HG02763 (cell line): ENCODE data around the gene COQ8B.
"Not testable (repeated sequence)": the region's sequence is repeated elsewhere in the genome, so short reads cannot be mapped to it uniquely, and the experiment has no call there.

ENCODE experiments used
- ATAC-seq: cut with Tn5 transposase; IDR thresholded peaks from one replicate; pipeline ENCODE4 v1.9.1; 2021; ENCODE audit warnings: mild to moderate bottlenecking, moderate library complexity; ENCODE audit not compliant: unreplicated experiment

The COQ8B gene

GRCh38 chr19:40742886-40743285 lies 26.2 kb upstream of the COQ8B start:
- no peak for ATAC-seq

DNA sequence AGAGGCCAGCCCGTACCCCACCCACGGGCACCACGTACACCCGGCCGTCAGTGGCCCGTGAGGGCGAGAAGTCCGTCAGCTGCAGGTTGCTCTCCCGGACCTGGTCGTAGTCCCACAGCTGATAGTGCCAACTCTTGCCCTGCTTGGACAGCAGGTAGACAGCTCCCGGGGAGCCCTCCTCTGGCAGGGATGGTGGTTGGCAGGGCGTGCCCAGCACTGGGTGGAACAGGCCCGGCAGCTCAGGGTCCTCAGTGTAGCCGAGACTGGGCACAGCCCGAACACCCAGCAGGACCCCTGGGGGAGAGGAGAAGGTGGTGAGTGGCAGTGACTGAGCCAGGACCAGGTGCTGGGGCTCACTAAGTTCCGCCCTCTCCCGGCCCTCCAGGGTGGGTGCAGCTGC lies 25.8 kb upstream of the COQ8B start:
- ATAC-seq = no peak

GRCh38 chr19:40741527-40742390 lies 25.1 kb upstream of the COQ8B start:
- ATAC-seq = no peak

DNA sequence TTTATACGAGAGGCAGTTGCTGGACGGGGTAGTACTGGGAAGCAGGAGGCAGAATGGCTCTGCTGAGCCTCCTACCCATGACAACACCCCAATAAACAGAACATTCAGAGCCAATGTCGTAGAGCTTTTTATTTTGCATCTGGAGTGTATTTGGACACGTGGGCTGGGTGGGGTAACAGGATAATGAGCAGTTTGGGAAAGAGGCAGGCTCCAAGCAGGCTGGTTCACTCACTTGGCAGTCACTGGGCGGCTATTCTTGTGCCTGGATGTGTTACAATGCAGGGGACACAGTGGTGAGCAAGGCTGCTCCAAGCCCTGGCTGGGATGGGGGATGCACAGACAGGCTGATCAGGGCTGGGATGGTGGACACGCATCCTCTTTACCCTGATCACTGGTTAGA lies 24.1 kb upstream of the COQ8B start:
- no peak for ATAC-seq

DNA sequence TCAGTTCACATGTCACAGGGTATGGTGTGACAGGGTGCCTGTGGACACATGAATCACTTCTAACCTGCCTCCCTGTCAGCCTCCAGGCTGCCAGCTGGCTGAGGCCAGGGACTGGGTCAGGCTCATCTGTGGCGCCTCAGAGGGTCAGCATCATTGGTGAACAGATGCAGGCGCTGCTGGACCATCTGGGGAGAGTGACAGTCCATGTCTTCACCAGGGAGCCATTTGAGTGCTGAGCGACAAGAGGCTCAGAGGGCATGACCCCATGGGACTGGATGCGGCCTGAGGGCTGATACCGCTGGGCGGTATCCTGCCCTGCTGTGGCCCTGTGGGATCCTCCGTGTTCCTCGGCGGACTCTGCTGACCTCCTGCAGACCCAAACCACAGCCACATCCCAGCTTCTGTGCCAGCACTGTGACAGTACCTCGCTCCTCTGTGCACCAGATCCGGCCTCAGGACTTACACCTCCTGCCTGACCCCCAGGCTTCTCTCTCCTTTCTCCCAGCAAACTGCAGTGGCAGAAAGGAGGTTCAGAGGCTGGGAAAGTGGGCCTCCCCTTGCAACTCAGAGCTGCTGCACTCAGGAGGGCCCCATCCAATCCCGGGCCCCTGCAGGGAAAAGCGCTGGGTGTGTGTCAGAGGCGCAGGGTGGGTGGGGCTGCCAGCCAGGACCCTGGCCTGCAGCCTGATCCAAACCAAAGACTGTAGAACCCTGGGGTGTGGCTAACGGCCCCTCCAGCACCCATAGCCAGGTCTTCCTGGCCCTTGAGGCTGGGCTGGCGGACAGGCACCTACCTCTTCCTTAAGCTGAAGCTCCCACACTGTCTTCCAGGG lies 23.4 kb upstream of the COQ8B start:
- ATAC-seq = no peak

DNA sequence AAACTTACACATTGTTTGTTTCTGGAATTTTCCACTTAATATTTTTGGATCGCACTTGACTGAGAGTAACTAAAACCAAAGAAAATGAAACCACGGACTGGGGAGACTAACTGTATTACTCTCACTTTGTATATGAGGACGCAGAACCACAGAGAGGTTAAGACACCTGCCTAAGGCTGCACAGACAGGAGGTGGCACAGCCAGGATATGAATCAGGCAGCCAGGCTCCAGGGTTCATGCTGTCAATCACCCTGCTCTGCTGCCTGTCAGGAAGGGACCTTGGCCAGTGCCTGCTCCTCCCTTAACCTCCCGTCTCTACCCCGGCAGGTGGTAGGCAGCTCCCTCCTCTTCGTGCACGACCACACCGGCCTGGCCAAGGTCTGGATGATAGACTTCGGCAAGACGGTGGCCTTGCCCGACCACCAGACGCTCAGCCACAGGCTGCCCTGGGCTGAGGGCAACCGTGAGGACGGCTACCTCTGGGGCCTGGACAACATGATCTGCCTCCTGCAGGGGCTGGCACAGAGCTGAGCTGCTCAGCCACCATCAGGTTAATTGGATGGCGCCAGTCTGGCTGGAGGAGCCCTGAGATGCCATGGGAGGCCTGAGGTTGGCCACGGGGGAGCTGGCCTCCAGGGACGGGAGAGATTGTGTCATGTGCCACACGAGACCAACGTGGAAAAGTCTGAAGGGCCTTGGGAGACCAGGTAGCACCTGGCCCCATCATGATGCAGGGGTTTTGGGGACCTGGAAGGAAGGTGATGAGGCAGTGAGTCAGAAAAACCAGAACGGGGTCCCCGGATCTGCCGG lies 22.5 kb upstream of the COQ8B start:
- ATAC-seq = no peak

GRCh38 chr19:40737102-40737644 lies 20.5 kb upstream of the COQ8B start:
- no peak for ATAC-seq

DNA sequence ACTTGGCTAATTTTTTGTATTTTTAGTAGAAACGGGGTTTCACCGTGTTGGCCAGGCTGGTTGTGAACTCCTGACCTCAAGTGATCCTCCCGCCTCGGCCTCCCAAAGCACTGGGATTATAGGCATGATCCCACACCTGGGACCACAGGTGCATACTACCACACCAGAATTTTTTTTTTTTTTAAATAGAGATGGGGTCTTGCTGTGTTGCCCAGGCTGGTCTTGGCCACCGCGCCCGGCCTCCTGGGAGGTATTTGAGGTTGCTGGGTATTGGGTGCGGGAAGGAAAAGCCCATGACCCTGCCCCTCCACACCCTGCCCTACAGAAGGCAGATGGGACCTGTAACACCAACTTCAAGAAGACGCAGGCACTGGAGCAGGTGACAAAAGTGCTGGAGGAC lies 20.0 kb upstream of the COQ8B start:
- no peak for ATAC-seq

- no peak for ATAC-seq
These were observed 18.5 kb upstream of the COQ8B start for GRCh38 chr19:40735013-40735771.

DNA sequence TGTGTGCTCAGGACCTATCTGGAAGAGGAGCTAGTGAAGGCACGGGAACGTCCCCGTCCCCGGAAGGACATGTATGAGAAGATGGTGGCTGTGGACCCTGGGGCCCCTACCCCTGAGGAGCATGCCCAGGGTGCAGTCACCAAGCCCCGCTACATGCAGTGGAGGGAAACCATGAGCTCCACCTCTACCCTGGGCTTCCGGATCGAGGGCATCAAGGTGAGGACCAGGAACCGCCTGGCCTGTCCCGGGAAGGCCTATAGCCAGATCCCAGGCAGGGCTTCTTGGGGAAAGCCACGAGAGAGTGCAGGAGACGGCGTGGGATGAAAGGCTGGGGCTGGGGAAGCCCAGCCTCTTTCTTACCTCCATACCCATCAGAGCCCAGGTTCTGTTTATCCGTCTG lies 16.5 kb upstream of the COQ8B start:
- ATAC-seq = no peak

DNA sequence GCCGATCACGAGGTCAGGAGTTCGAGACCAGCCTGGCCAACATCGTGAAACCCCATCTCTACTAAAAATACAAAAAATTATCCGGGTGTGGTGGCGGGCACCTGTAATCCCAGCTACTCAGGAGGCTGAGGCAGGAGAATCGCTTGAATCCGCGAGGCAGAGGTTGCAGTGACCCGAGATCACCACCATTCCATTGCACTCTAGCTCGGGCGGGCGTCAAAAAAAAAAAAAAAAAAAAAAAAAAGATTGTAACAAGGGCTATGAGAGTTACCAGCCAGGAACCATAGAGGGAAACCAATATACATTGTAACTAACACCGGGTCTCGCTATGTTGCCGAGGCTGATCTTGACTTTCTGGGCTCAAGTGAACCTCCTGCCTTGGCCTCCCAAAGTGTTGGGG lies 15.6 kb upstream of the COQ8B start:
- not testable (repeated sequence) for ATAC-seq

DNA sequence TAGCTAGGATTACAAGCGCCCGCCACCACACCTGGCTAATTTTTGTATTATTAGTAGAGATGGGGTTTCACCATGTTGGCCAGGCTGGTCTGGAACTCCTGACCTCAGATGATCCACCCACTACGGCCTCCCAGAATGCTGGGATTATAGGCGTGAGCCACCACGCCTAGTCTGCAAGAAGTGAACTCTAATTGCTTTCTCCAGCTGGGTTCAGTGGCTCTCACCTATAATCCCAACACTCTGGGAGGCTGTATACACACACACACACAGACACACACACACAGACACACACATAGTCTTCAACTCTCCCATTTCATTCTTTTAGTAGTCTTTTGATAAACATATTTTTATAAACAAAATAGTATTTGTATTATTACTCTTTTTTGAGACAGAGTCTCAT lies 13.4 kb upstream of the COQ8B start:
- ATAC-seq = not testable (repeated sequence)

DNA sequence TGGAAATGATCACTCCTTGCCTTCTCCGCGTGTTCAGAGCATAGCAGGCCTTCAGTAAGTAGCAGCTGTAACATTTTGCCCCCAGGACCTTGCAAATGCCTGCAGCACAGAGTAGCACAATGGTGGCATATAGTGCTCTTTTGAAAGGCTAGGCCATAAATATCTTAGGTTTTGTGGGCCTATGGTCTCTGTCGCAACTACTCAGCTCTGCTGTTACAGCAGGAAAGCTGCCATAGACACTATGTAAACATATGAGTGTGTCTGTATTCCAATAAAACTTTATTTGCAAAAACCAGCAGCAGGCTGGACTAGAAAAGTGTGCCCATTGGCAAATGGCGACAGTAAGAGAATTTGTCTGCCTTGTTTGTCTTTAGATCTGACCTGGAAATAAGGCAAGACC lies 9.6 kb upstream of the COQ8B start:
- ATAC-seq = no peak

DNA sequence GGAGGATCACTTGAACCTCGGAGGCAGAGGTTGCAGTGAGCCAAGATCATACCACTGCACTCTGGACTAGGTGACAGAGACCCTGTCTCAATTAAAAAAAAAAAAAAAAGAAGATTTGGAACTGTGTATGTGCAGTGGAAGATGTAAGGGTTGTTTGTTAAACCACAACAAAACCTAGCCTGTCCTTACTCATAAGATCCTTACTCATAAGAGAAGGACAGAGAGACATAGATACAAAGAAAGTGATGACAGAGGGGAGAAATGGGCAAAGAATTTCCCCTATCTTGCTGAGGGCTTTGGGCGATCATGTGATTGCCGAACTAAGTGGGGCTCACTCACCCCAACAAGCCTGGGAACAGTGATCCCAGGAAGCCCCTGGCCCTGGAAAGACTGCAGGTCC lies 8.2 kb upstream of the COQ8B start:
- ATAC-seq = no peak

DNA sequence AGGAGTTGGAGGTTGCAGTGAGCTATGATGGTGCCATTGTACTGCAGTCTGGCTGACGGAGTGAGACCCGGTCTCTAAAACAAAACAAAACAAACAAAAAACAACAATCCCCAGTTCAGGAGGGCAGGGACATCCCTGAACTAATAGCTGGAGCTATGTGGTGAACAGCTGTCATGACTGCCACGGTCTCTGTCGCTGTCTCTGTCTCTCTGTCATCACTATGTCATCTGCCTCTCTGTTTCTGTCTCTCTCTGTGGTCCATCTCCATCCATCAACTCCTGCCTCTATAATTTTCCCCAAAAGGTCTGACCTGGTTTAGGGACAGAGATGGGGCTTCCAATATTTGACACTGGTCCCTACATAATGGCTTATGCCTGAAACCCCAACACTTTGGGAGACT lies 7.6 kb upstream of the COQ8B start:
- no peak for ATAC-seq

DNA sequence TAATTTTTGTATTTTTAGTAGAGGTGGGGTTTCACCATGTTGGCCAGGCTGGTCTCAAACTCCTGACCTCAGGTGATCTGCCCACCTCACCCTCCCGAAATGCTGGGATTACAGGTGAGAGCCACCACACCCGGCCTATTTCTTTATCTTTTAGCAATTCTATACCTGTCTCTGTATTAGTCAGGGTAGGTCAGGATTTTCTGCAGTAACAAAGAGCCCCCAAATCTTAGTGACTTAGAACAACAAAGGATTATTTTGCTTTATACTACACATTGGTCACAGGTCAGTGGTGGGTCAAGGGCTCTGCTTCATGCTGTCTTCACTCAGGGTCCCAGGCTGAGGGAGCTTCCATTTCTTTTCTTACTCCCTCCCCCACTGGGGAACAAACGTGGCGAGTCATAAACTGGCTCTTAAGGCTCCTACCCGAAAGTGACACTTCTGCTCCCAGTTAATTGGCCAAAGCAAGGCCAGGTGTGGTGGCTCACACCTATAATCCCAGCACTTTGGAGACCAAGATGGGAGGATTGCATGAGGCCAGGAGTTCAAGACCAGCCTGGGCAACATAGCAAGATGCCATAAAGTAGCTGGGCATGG lies 7.1 kb upstream of the COQ8B start:
- no peak for ATAC-seq

- no peak for ATAC-seq
These were observed 5.4 kb upstream of the COQ8B start for GRCh38 chr19:40721936-40722661.

GRCh38 chr19:40721140-40721486 lies 4.4 kb upstream of the COQ8B start:
- no peak for ATAC-seq

GRCh38 chr19:40719414-40719894 lies 2.8 kb upstream of the COQ8B start:
- ATAC-seq = no peak
